Fibroblast of villous mesenchyme (primary cell): ENCODE results near the gene DHRS4. TPM values are rescaled to one million over a fixed set of nuclear protein-coding genes. Genes with fewer than 3 reads are reported as not detected.

Source experiments
- DNase-seq: peaks from one replicate; pipeline ENCODE4 v3.0.0-alpha.2; 2010; ENCODE audit warnings: low read depth
- H3K4me3 ChIP-seq: 2 replicates; pipeline ENCODE4 v1.5.1; 2011; ENCODE audit warnings: low read depth, mild to moderate bottlenecking, low read length
- total RNA-seq: library from RNA; depleted of rRNA; stranded (reverse); fragments of >200 nt; gene quantifications from 2 replicates; pipeline ENCODE4 v1.2.3, GENCODE V29; 2012
- TF ChIP-seq, protein P1 (sequence below): IDR thresholded peaks from 2 replicates; pipeline ENCODE4 v1.5.1; 2012; ENCODE audit warnings: low read depth, mild to moderate bottlenecking, low read length; ENCODE audit not compliant: insufficient read depth

DHRS4 gene
- 38.3 and 39.7 TPM in 2 replicates for total RNA-seq

DNA sequence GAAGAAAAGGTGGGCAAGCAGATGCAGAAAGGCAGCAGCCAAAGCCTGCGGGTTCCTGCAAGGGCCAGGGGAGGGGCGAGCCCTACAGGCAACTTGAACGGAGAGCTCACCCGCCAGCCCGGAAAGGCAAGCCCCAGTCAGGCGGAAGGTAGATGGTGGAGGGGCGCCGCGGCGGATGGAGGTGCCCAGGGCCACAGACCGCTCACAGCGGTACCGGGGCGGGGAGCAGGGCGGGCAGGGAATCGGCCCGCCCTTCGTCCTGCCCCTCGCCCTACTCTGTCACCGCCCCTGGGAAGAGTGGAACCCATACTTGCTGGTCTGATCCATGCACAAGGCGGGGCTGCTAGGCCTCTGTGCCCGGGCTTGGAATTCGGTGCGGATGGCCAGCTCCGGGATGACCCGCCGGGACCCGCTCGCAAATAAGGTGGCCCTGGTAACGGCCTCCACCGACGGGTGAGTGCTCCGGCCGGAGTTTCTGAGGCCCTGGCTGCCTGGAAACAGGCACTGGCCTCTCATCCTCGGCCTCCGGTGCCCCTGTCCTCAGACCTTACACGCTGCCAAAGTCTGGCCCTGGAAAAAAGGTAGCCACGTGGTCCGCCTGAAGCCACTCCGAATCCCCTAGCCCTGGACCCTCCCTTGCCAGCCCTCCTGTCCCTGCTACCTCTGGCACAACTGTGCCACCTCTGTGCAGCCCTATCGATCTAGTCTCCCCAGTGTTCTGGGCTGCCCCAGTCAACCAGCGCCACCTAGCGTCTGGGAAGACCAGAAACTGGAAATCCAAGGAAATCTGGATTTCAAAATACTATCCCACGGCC lies at the start of gene DHRS4:
TSS of gene DHRS4 (plus strand) at position 307 of the 815 bp plus-strand sequence. CDS start at position 326, 19 bp downstream.
- DNase-seq = peak; percentile 77
- TF ChIP-seq, protein P1, sequence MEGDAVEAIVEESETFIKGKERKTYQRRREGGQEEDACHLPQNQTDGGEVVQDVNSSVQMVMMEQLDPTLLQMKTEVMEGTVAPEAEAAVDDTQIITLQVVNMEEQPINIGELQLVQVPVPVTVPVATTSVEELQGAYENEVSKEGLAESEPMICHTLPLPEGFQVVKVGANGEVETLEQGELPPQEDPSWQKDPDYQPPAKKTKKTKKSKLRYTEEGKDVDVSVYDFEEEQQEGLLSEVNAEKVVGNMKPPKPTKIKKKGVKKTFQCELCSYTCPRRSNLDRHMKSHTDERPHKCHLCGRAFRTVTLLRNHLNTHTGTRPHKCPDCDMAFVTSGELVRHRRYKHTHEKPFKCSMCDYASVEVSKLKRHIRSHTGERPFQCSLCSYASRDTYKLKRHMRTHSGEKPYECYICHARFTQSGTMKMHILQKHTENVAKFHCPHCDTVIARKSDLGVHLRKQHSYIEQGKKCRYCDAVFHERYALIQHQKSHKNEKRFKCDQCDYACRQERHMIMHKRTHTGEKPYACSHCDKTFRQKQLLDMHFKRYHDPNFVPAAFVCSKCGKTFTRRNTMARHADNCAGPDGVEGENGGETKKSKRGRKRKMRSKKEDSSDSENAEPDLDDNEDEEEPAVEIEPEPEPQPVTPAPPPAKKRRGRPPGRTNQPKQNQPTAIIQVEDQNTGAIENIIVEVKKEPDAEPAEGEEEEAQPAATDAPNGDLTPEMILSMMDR = peak; percentile 96
- H3K4me3 ChIP-seq = peak within 1 kb of the TSS; percentile 90

DNA sequence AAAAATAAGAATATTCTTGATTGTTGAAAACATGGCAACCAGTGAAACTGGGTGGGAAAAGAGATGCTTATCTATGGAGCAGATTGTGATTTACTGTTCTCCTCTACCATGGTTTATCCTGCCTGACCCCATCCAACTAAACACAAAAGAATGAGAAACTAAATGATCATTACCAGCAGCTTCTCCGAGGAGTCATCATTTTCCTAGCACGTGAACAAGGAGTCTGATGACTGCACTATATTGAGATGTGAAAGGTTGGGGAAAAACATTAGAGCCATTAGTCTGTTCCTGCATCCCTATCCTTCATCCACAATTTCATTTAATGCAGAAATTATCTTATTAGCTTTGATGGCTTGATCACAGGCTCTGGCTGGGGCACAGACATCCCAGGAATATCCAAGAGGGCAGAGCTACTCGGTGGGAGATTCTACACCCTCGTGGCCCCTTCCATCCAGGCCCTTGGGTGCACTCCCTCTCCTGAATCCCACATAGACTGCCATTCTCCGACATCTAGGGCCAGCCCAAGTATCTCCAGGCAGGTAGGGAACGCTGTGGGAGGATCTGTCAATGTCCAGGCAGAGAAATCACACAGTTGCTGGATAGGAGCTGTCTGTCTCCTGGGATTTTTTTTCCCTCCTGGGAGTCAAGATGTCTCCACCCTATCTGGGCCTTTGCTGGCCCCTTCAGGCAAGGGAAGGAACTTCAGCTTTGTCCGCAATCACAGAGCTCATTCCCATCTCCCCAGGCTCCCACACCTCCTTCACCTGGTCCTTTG lies 43.3 kb upstream of the DHRS4 start:
- no peak overlapping the region for H3K4me3 ChIP-seq
- DNase-seq = peak; percentile 54
- TF ChIP-seq, protein P1 = peak; percentile 94

DNA sequence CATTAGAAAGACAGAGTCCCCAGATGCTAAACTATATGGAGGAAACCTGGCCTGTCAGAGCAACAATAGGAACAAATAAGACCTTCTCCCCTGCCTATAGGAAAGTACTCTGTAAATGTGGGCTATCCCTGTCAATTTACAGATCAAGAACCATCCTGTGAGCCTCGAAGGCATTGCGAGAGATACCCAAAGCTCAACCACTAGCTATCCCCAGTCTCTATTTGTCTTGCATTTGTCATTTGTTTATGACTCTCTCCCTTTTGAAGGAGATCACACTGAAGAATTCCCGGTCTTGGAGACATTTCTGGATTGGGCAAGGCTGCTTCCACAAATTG lies 42.7 kb upstream of the DHRS4 start:
- H3K4me3 ChIP-seq = no peak overlapping the region
- no peak for DNase-seq
- TF ChIP-seq, protein P1 = no peak

DNA sequence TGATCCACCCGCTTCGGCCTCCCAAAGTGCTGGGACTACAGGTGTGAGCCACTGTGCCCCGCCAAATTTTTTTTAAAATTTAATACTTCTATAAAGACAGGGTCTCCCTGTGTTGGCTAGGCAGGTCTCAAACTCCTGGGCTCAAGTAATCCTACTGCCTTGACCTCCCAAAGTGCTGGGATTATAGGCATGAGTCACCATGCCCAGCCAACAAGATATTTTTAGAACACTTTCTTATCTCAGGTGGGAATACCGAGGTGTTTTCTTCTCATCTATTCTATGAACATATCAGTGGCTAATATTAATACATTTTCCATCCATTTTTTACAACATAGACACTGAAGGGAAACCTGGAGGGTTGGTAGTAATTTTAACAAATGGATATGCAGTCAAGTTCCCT lies 38.0 kb upstream of the DHRS4 start:
- DNase-seq = no peak
- no peak overlapping the region for H3K4me3 ChIP-seq
- TF ChIP-seq, protein P1 = no peak

DNA sequence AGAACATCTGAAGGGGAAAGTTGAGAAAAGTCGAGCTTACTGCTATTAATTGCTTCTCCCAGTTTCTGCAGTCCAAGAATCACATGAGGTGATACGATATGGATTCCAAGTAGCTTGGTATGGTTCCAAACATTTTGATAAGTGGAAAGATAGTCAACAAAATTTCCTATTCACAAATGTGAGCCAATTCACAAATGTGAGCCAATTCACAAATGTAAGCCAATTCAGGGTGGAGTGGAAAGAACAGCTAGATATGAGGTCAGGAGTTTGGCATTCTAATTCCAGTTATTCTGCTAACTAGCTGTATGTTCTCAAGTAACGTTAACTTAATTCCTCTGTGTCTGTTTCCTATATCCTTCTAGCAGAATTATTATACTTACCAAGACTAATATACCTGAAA lies 37.6 kb upstream of the DHRS4 start:
- no peak for DNase-seq
- H3K4me3 ChIP-seq = no peak overlapping the region
- TF ChIP-seq, protein P1 = no peak

DNA sequence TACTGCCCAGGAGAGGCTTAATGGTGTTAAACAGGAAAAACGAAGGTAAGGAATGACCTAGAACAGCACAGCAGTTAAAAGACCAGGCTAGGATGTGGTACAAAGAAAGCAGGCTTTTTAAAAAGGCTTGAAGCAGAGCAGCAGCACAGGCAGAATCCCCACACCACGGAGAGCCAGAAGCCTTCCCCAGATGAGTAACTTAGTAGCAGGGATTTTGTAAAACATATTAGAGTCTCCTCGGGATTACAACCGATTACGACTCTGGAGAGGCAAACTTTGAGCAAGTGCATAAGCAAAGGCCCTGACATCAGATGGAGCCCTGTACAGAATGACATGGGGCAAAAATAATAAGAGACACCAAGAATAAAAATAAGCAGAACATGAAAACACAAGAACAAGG lies 37.1 kb upstream of the DHRS4 start:
- TF ChIP-seq, protein P1 = no peak
- DNase-seq = no peak
- no peak overlapping the region for H3K4me3 ChIP-seq
